Brain microvascular endothelial cell (primary cell): ENCODE data around the gene MYEOV.

Source experiments
- DNase-seq: peaks from one replicate; pipeline ENCODE4 v3.0.0-alpha.2; 2020
- H3K27ac ChIP-seq: fragments of 250-450 bp; sonication (Bioruptor Pico); 2 replicates; pipeline ENCODE4 v1.5.1; 2020; ENCODE audit warnings: mild to moderate bottlenecking, moderate library complexity
- H3K27me3 ChIP-seq: fragments of 250-450 bp; sonication (Bioruptor Pico); replicated peaks from 2 replicates; pipeline ENCODE4 v1.5.1; 2020; ENCODE audit warnings: mild to moderate bottlenecking
- H3K36me3 ChIP-seq: fragments of 250-450 bp; sonication (Bioruptor Pico); replicated peaks from 2 replicates; pipeline ENCODE4 v1.5.1; 2020; ENCODE audit warnings: mild to moderate bottlenecking
- H3K4me3 ChIP-seq: 2 replicates; pipeline ENCODE4 v1.5.1; 2011; ENCODE audit warnings: low read depth, mild to moderate bottlenecking, control low read depth, low read length, moderate library complexity
- CTCF ChIP-seq: IDR thresholded peaks from 2 replicates; pipeline ENCODE4 v1.5.1; 2011; ENCODE audit warnings: low read depth, mild to moderate bottlenecking, moderate library complexity, low read length, control low read depth, inconsistent platforms; ENCODE audit errors: missing control alignments
- in situ Hi-C: cut with HindIII; loops from 2 replicates; pipeline ENCODE4 v1.10.0; 2017; ENCODE audit warnings: low sequenced_read_pairs, low pct_ligation_motif_present

MYEOV gene

GRCh38 chr11:69268911-69269310 lies 25.0 kb upstream of the MYEOV start:
- DNase-seq: no peak
- no peak overlapping the region for H3K27ac ChIP-seq
- in situ Hi-C loops: no loop called here
- no peak for TF ChIP-seq CTCF
- peaks cover 3% of the 10 kb centered on the region for H3K27me3 ChIP-seq
- no peaks in the 10 kb centered on the region for H3K36me3 ChIP-seq
- no peak overlapping the region for H3K4me3 ChIP-seq

- in situ Hi-C loops: no loop called here
- DNase-seq: no peak
- Histone ChIP-seq H3K36me3 (no peaks in the 10 kb centered on the region), H3K27ac (no peak overlapping the region), H3K4me3 (no peak overlapping the region), H3K27me3 (peaks cover 3% of the 10 kb centered on the region)
- no peak for TF ChIP-seq CTCF
Observed at GRCh38 chr11:69269388-69269787, 24.6 kb upstream of the MYEOV start.

- no peak overlapping the region for H3K4me3 ChIP-seq
- in situ Hi-C loops: no loop called here
- peaks cover 3% of the 10 kb centered on the region for H3K27me3 ChIP-seq
- no peak for DNase-seq
- no peaks in the 10 kb centered on the region for H3K36me3 ChIP-seq
- TF ChIP-seq CTCF: no peak
- no peak overlapping the region for H3K27ac ChIP-seq
Observed at GRCh38 chr11:69269926-69270697, 23.8 kb upstream of the MYEOV start.

DNA sequence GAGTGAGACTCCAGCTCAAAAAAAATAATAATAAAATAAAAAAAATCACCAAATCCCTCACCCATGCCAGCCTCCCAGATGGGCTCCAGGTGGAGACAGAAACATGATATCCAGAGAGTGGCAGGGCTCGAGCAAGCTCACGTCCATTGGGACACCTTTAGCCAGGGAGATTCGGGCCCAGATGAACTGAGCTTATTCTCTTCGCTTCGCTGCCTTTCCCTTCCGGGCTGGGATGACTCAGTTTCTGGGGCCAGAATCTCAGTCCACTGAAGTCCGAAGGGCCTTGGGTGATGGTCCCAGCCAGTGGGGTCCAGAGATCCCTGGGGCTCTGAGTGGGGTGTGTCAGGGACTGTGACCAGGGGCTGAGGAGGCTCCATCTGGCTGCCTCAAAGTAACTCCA lies 23.0 kb upstream of the MYEOV start:
- Histone ChIP-seq H3K4me3 (no peak overlapping the region), H3K36me3 (no peaks in the 10 kb centered on the region), H3K27me3 (peaks cover 3% of the 10 kb centered on the region), H3K27ac (no peak overlapping the region)
- no peak for TF ChIP-seq CTCF
- no peak for DNase-seq
- in situ Hi-C loops: no loop called here

GRCh38 chr11:69272055-69272454 lies 21.9 kb upstream of the MYEOV start:
- Histone ChIP-seq H3K4me3 (no peak overlapping the region), H3K27ac (no peak overlapping the region)
- in situ Hi-C loops: no loop called here

More at GRCh38 chr11:69272055-69272454, 21.9 kb upstream of the MYEOV start:
- Histone ChIP-seq H3K27me3 (peaks cover 3% of the 10 kb centered on the region), H3K36me3 (no peaks in the 10 kb centered on the region)
- no peak for DNase-seq
- no peak for TF ChIP-seq CTCF
